ENCODE data around the gene TMEM218.
"Not testable (repeated sequence)": the region's sequence is repeated elsewhere in the genome, so short reads cannot be mapped to it uniquely, and the experiment has no call there.

The TMEM218 gene

DNA sequence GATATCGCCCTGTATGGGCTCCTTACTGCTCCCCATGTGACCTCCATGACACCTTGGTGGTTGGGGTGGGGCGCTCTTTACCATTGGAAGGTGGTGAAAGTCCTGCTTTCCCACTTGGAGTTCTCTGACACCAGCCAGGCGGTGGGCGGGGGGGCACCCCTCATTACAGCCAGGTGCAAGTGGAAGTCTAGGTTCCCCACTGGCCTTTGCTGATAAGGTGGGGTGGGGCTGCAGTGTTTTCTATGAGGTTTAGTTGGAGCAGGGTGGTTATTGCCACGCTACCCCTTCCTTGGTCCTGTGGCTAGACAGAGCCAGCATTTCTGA is 53.8 kb downstream of the TMEM218 start (continued):
- TF ChIP-seq, protein P1, sequence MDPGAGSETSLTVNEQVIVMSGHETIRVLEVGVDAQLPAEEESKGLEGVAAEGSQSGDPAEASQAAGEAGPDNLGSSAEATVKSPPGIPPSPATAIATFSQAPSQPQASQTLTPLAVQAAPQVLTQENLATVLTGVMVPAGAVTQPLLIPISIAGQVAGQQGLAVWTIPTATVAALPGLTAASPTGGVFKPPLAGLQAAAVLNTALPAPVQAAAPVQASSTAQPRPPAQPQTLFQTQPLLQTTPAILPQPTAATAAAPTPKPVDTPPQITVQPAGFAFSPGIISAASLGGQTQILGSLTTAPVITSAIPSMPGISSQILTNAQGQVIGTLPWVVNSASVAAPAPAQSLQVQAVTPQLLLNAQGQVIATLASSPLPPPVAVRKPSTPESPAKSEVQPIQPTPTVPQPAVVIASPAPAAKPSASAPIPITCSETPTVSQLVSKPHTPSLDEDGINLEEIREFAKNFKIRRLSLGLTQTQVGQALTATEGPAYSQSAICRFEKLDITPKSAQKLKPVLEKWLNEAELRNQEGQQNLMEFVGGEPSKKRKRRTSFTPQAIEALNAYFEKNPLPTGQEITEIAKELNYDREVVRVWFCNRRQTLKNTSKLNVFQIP (CRISPR knock-in tag; IDR thresholded peaks at IDR 0.05; ENCODE audit: borderline replicate concordance, low read depth), result no peak
- TF ChIP-seq CSDC2 (CRISPR knock-in tag; IDR thresholded peaks at IDR 0.05) (no peak), GLIS3 (CRISPR knock-in tag; IDR thresholded peaks at IDR 0.05) (no peak), PPARA (CRISPR knock-in tag; IDR thresholded peaks at IDR 0.05; ENCODE audit: borderline replicate concordance) (no peak)

DNA sequence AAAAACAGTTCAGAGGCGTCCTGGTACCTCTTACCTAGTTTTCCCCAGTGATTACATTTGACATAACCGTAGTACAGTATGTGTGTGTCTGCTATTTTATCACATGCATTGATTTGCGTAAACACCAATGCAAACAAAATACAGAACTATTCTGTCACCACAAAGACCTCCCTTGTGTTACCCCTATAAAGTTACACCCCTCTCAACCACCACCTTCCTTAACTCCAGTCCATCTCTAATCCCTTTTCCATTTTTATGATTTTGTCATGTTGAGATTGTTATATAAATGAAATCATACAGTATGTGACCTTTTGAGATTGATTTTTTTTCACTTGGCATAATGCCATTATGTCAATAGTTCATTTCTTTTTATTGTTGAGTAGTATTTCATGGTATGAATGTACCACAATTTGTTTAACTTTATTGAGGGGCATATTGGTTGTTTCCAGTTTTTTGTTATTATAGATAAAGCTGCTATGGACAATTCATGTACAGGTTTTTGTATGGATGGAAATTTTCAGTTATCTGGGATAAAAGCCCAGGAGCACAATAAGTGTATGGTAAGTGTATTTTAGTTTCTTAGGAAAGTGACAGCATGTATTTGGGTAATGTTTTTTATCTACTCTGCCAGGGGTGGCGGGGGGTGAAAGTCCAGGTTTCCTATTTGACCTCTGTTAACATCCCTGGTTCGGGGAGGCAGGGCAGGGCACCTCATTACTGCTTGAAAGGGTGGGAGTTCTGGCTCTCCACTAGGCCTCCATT is 54.3 kb downstream of the TMEM218 start:
- no peak for ATAC-seq
- TF ChIP-seq ZFP30 (CRISPR knock-in tag; IDR thresholded peaks at IDR 0.05) (no peak), OSR1 (CRISPR knock-in tag; IDR thresholded peaks at IDR 0.05) (no peak), TCF4 (CRISPR knock-in tag; IDR thresholded peaks at IDR 0.05; ENCODE audit: borderline replicate concordance) (no peak), BACH2 (CRISPR knock-in tag; IDR thresholded peaks at IDR 0.05; ENCODE audit: borderline replicate concordance) (no peak), PPARA (CRISPR knock-in tag; IDR thresholded peaks at IDR 0.05; ENCODE audit: borderline replicate concordance) (no peak), ZFP3 (CRISPR knock-in tag; IDR thresholded peaks at IDR 0.05) (no peak)
- TF ChIP-seq, protein P2, sequence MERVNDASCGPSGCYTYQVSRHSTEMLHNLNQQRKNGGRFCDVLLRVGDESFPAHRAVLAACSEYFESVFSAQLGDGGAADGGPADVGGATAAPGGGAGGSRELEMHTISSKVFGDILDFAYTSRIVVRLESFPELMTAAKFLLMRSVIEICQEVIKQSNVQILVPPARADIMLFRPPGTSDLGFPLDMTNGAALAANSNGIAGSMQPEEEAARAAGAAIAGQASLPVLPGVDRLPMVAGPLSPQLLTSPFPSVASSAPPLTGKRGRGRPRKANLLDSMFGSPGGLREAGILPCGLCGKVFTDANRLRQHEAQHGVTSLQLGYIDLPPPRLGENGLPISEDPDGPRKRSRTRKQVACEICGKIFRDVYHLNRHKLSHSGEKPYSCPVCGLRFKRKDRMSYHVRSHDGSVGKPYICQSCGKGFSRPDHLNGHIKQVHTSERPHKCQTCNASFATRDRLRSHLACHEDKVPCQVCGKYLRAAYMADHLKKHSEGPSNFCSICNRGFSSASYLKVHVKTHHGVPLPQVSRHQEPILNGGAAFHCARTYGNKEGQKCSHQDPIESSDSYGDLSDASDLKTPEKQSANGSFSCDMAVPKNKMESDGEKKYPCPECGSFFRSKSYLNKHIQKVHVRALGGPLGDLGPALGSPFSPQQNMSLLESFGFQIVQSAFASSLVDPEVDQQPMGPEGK (CRISPR knock-in tag; IDR thresholded peaks at IDR 0.05; ENCODE audit: borderline replicate concordance), result no peak
- TF ChIP-seq, protein P3, sequence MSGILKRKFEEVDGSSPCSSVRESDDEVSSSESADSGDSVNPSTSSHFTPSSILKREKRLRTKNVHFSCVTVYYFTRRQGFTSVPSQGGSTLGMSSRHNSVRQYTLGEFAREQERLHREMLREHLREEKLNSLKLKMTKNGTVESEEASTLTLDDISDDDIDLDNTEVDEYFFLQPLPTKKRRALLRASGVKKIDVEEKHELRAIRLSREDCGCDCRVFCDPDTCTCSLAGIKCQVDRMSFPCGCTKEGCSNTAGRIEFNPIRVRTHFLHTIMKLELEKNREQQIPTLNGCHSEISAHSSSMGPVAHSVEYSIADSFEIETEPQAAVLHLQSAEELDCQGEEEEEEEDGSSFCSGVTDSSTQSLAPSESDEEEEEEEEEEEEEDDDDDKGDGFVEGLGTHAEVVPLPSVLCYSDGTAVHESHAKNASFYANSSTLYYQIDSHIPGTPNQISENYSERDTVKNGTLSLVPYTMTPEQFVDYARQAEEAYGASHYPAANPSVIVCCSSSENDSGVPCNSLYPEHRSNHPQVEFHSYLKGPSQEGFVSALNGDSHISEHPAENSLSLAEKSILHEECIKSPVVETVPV (CRISPR knock-in tag; IDR thresholded peaks at IDR 0.05), result no peak

DNA sequence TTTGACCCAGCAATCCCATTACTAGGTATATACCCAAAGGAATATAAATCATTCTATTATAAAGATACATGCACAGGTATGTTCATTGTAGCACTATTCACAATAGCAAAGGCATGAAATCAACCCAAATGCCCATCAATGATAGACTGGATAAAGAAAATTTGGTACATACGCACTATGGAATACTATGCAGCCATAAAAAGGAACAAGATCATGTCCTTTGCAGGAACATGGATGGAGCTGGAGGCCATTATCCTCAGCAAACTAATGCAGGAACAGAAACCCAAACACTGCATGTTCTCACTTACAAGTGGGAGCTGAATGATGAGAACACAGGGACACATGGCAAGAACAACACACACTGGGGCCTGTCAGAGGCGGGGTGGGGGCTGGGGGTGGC is 55.3 kb downstream of the TMEM218 start:
- ATAC-seq, result not testable (repeated sequence)

DNA sequence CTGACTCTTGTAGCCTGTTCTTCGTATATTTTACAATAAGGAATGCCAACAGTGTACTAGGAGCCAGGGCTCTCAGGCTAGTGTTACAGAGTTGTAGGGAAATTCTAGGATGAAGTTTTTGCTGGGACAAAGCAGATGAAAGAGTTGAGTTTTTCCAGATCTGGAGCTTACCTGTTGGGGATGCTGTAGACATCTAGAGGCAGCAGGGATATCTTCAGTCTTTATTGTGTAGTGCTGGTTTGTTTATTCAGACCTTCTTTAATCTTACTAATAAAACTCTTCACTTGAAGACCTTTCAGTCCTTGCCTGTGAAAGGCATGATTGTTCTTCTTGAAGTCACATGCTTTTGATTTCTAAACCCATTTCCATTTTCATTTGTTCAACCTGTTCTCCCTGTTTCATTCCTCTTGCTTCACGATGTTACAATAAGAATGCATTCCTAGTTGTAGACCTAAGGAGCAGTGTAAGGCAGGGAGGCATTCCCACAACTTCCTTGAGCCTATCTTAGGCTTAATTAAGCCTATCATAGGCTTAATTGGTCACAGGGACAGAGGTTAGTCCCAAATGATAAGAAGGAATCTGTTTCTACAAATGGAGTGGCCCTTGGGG is 56.2 kb downstream of the TMEM218 start:
- TF ChIP-seq OSR1 (CRISPR knock-in tag; IDR thresholded peaks at IDR 0.05) (no peak), ZC3H10 (CRISPR knock-in tag; IDR thresholded peaks at IDR 0.05) (no peak), ZFP30 (CRISPR knock-in tag; IDR thresholded peaks at IDR 0.05) (no peak), ZFP3 (CRISPR knock-in tag; IDR thresholded peaks at IDR 0.05) (no peak), CSDC2 (CRISPR knock-in tag; IDR thresholded peaks at IDR 0.05) (no peak), GLIS3 (CRISPR knock-in tag; IDR thresholded peaks at IDR 0.05) (no peak), ZNF565 (CRISPR knock-in tag; conservative IDR thresholded peaks at IDR 0.05; ENCODE audit: low read depth) (no peak), RARB (CRISPR knock-in tag; IDR thresholded peaks at IDR 0.05) (no peak), ARNTL (CRISPR knock-in tag; IDR thresholded peaks at IDR 0.05; ENCODE audit: borderline replicate concordance, low read depth) (no peak), SNAI2 (CRISPR knock-in tag; IDR thresholded peaks at IDR 0.05) (no peak), ESRRG (CRISPR knock-in tag; IDR thresholded peaks at IDR 0.05) (no peak), ISL1 (CRISPR knock-in tag; IDR thresholded peaks at IDR 0.05) (no peak), ZNF8 (CRISPR knock-in tag; IDR thresholded peaks at IDR 0.05) (no peak), BACH2 (CRISPR knock-in tag; IDR thresholded peaks at IDR 0.05; ENCODE audit: borderline replicate concordance) (no peak), TOX (CRISPR knock-in tag; IDR thresholded peaks at IDR 0.05; ENCODE audit: borderline replicate concordance) (no peak), TCF4 (CRISPR knock-in tag; IDR thresholded peaks at IDR 0.05; ENCODE audit: borderline replicate concordance) (no peak)
- TF ChIP-seq, protein P4, sequence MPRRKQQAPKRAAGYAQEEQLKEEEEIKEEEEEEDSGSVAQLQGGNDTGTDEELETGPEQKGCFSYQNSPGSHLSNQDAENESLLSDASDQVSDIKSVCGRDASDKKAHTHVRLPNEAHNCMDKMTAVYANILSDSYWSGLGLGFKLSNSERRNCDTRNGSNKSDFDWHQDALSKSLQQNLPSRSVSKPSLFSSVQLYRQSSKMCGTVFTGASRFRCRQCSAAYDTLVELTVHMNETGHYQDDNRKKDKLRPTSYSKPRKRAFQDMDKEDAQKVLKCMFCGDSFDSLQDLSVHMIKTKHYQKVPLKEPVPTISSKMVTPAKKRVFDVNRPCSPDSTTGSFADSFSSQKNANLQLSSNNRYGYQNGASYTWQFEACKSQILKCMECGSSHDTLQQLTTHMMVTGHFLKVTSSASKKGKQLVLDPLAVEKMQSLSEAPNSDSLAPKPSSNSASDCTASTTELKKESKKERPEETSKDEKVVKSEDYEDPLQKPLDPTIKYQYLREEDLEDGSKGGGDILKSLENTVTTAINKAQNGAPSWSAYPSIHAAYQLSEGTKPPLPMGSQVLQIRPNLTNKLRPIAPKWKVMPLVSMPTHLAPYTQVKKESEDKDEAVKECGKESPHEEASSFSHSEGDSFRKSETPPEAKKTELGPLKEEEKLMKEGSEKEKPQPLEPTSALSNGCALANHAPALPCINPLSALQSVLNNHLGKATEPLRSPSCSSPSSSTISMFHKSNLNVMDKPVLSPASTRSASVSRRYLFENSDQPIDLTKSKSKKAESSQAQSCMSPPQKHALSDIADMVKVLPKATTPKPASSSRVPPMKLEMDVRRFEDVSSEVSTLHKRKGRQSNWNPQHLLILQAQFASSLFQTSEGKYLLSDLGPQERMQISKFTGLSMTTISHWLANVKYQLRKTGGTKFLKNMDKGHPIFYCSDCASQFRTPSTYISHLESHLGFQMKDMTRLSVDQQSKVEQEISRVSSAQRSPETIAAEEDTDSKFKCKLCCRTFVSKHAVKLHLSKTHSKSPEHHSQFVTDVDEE (CRISPR knock-in tag; IDR thresholded peaks at IDR 0.05), result no peak
- TF ChIP-seq, protein P3 (CRISPR knock-in tag; IDR thresholded peaks at IDR 0.05), result no peak
- TF ChIP-seq, protein P1 (CRISPR knock-in tag; IDR thresholded peaks at IDR 0.05; ENCODE audit: borderline replicate concordance, low read depth), result no peak

More for the DNA sequence above, 56.2 kb downstream of the TMEM218 start:
- ATAC-seq, result no peak

All from SK-N-SH treated with all-trans-retinoic acid at 6 μM for 48 hours (cell line).